HG02798 (cell line): ENCODE measurements around the gene MARF1.
"Not testable (repeated sequence)": the region's sequence is repeated elsewhere in the genome, so short reads cannot be mapped to it uniquely, and the experiment has no call there.

ENCODE experiments used
- ATAC-seq: cut with Tn5 transposase; IDR thresholded peaks from one replicate; pipeline ENCODE4 v1.9.1; 2021; ENCODE audit warnings: mild to moderate bottlenecking; ENCODE audit not compliant: unreplicated experiment, poor library complexity

The MARF1 gene

GRCh38 chr16:15576960-15577958 lies 65.7 kb downstream of the MARF1 start:
- ATAC-seq, result no peak

GRCh38 chr16:15575293-15576049 lies 67.5 kb downstream of the MARF1 start:
- no peak for ATAC-seq

DNA sequence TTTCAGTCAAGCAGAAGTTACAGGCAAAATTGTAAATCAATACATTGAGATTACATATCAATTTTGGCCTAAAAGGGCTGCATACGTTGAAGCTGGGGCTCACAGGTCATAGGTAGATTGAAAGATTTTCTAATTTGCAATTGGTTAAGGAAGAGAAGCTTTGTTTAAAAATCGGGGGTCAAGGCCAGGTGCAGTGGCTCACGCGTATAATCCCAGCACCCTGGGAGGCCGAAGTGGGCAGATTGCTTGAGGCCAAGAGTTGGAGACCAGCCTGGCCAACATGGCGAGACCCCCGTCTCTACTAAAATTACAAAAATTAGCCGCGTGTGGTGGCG lies 68.4 kb downstream of the MARF1 start:
- no peak for ATAC-seq

DNA sequence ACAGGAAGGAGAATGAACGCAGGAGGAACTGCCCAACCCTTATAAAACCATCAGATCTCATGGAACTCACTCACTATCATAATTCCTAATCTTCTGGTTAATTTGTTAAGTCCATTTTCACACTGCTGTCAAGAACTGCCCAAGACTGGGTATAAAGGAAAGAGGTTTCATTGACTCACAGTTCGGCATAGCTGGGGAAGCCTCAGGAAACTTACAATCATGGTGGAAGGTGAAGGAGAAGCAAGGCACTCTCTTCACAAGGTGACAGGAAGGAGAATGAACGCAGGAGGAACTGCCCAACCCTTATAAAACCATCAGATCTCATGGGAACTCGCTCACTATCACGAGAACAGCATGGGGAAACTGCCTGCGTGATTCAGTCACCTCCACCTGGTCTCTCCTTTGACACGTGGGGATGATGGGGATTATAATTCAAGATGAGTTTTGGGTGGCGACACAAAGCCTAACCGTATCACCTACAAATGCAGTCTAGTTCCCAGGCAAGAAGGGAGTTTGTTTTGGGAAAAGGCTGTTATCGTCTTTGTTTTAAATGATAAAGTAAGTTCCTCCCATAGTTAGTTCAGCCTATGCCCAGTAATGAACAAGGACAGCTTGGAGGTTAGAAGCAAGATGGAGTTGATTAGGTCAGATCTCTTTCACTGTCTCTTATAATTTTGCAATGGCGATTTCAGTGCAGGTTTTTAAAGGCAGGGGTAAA lies 68.9 kb downstream of the MARF1 start:
- not testable (repeated sequence) for ATAC-seq

GRCh38 chr16:15573274-15573895 lies 69.6 kb downstream of the MARF1 start:
- ATAC-seq, result no peak

DNA sequence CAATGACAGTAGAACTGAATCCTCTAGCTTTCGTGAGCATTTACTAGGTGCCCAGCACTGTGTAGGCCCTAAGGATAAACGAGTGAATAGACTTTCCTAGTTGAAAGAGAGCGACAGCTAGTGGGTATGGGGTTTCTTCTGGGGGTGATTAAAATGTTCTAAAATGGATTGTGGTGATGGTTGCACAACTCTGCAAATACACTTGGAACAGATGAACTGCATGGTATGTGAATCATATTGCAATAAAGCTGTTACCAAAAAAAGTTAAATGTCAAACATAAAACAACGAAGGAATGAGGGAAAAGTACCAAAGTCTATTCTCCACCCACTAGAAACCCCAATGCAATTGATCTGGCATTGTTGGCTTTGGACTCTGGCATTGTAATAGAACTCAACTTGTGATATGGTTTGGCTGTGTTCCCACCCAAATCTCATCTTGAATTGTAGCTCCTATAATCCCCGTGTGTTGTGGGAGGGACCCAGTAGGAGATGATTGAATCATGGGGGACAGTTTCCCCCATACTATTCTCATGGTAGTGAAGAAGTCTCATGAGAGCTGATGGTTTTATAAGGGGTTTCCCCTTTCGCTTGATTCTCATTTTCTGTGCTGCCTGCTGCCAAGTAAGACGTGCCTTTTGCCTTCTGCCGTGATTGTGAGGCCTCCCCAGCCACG lies 70.5 kb downstream of the MARF1 start:
- no peak for ATAC-seq

GRCh38 chr16:15571557-15571956 lies 71.4 kb downstream of the MARF1 start:
- ATAC-seq, result no peak

DNA sequence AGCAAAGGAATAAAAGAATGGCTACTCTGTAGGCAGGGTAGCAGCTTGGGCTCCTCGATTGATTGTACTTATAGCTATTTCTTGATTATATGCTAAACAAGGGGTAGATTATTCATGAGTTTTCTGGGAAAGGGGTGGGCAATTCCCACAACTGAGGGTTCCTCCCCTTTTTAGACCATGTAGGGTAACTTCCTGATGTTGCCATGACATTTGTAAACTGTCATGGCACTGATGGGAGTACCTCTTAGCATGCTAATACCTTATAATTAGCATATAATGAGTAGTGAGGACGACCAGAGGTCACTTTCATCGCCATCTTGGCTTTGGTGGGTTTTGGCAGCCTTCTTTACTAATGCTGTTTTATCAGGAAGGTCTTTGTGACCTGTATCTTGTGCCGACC lies 72.3 kb downstream of the MARF1 start:
- not testable (repeated sequence) for ATAC-seq

DNA sequence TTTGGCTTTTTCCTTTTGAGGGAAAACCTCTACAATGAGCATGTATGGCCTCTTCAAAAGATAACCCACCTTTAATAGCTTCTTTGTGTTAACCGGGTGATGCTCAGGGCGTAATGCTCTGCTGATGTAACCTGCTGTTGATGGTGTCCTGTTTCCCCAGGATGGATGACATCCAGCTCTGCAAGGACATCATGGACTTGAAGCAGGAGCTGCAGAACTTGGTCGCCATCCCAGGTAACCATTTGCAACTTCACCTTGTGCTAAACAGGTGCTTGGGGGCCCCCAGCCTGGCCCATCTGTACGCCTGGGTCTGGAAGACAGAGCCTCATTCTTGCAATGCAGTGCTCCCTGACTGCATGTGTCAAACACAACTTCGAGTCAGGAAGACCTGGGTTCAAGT lies 75.1 kb downstream of the MARF1 start:
- ATAC-seq, result no peak

DNA sequence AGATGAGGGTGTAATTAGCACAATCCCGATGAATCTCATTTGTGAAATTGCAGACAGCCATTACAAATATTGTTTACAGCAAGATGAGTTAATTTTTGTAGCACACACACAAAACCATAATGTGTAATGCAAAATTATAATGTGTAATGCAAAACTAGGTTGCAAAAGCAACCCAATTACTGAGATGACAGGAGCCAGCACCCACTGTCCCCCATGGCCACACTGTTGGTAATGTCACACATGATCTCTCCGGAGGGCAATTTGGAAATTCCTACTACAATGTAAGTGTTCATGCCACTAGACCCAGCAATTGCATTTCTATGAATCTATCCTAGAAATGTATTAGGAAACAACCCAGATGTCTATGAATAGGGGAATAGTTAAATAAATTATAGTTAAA lies 76.9 kb downstream of the MARF1 start:
- ATAC-seq, result no peak

DNA sequence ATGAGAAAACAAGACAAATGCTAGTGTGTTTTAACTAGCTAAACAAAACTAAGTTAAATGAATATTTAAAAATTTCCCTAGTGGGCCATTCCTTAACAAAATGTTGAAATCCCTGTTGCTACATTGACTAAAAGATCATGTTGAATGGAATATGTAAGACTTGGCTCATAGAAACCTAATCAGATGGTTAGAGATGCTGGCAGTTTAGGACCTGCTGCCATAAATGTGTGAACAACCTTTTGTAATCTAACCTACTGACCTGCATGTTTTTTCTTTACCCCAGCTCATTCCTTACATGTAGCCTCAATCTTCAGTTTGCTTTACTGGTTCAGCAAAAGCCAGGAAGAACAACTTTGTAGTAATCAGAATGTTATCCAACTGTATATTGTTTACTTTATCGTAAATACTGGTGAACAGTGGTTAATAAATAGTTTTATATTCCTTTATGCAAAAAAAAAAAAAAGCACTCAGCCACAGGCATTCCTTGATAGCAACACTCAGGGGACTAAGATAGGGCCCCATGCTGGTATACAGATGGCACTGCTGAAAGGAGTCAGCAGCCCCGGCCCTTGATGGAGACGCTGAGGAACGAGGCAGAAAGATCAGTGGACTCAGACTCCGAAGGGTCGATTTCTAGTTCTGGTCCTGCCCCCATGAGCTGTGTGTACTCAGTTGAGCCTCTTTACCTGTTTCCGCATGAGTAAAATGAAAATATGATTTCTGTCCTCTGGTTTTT lies 78.2 kb downstream of the MARF1 start:
- ATAC-seq, result no peak

DNA sequence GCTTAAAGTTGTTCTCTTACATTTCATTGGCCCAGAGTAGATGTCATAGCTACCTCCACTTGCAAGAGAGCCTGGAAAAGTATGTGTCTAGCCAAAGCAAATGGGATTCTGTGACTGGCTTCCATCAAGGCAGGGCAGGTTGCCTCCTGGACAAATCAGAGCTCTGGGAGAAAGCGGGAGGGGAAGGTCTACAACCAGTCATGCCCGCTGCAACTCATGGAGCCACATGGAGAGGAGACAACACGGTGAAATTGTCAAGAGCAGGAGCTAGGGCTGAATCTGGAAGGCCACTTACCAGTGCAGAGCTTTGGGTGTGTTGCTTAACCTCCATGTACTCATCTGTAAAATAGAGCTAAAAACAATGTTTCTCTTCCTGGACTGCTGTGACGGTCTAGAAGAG lies 83.8 kb downstream of the MARF1 start:
- no peak for ATAC-seq

DNA sequence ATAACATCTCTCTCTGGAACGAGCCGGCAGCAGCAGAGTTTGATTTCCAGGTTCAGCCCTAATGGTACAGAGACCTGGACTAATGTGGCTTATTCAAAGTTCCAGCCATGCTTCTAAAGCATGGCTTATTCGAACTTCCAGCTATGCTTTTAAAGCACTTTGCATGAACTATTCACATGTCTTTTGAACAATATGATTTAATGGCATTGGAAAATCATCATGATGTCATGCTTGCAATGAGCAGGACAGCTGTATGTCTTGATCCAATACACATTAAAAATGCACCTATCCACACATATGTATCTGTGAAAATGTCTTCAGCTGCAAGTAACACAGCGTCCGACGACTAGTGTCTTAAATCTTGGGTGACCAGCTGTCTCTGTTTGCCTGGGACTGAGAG lies 85.7 kb downstream of the MARF1 start:
- no peak for ATAC-seq

GRCh38 chr16:15556130-15556529 lies 86.8 kb downstream of the MARF1 start:
- no peak for ATAC-seq

- no peak for ATAC-seq
Observed at GRCh38 chr16:15553313-15554088, 89.5 kb downstream of the MARF1 start.

DNA sequence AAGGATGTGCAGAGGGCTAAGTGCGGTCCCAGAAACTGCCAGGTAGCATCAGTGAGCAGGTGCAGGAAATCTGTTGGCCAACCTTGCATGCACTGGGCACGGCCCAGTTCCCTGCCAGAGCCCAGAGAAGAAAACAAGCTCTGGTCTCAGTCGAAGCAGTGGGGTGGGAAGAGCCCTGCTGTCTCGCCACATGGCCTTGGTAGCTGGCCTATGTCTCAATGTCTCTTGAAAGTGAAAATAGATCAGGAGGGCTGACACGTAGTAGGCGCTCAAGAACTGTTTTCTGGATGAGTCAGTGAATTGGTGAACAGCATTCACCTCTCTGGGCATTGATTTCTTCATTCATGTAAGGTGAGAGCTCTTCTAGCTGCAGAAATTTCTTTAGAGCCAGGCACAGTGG lies 90.4 kb downstream of the MARF1 start:
- ATAC-seq, result no peak

GRCh38 chr16:15548482-15548891 lies 94.5 kb downstream of the MARF1 start:
- no peak for ATAC-seq

DNA sequence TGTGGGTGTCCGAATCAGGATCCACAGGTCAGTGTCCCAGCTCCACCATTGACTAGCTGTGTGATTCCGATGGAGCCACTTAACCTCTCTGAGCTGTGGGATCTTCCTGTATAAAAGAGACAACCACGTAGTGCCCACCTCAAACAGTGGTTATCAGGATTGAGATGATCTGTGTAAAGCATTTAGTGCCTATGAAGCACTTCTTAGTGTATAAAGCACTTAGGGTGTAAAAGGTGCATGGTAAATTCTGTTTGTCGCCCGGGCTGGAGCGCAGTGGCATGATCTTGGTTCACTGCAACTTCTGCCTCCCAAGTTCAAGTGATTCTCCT lies 95.2 kb downstream of the MARF1 start:
- ATAC-seq, result no peak
